Activated CD4-positive, CD25-positive, alpha-beta regulatory T cell (primary cell): Measurements from ENCODE around the gene ATP2A2.
"Not testable (repeated sequence)": the region's sequence is repeated elsewhere in the genome, so short reads cannot be mapped to it uniquely, and the experiment has no call there.

Experiments used
- DNase-seq, 4 experiments: peaks; one replicate each; lab custom pipeline; 2025; lab: John Stamatoyannopoulos, UW

Gene ATP2A2

GRCh38 chr12:110301065-110301806, 20.2 kb downstream of the ATP2A2 start:
- DNase-seq = no peak

GRCh38 chr12:110304061-110304551, 23.1 kb downstream of the ATP2A2 start:
- no peak for DNase-seq

GRCh38 chr12:110307372-110307771, 26.3 kb downstream of the ATP2A2 start:
- no peak for DNase-seq

GRCh38 chr12:110310763-110311162, 29.7 kb downstream of the ATP2A2 start:
- no peak for DNase-seq

GRCh38 chr12:110311903-110312302, 30.9 kb downstream of the ATP2A2 start:
- no peak for DNase-seq

- DNase-seq = no peak
Observed at GRCh38 chr12:110312581-110313360, 31.7 kb downstream of the ATP2A2 start.

GRCh38 chr12:110314308-110314707, 33.3 kb downstream of the ATP2A2 start:
- DNase-seq = no peak

GRCh38 chr12:110316861-110317260, 35.8 kb downstream of the ATP2A2 start:
- no peak for DNase-seq

- no peak for DNase-seq
Observed at GRCh38 chr12:110317911-110318310, 36.9 kb downstream of the ATP2A2 start.

GRCh38 chr12:110320550-110320949, 39.5 kb downstream of the ATP2A2 start:
- DNase-seq = no peak

GRCh38 chr12:110329710-110330109, 48.7 kb downstream of the ATP2A2 start:
- DNase-seq = no peak

GRCh38 chr12:110330124-110330523, 49.1 kb downstream of the ATP2A2 start:
- DNase-seq = no peak

GRCh38 chr12:110330544-110330943, 49.5 kb downstream of the ATP2A2 start:
- DNase-seq = no peak

GRCh38 chr12:110333201-110333600, 52.2 kb downstream of the ATP2A2 start:
- no peak for DNase-seq

GRCh38 chr12:110335481-110336045, 54.5 kb downstream of the ATP2A2 start:
- DNase-seq = no peak

GRCh38 chr12:110337912-110338710, 57.1 kb downstream of the ATP2A2 start:
- DNase-seq = no peak

GRCh38 chr12:110338754-110339153, 57.7 kb downstream of the ATP2A2 start:
- no peak for DNase-seq

GRCh38 chr12:110339184-110339952, 58.3 kb downstream of the ATP2A2 start:
- no peak for DNase-seq

- DNase-seq = not testable (repeated sequence)
Observed at GRCh38 chr12:110340261-110340660, 59.2 kb downstream of the ATP2A2 start.

GRCh38 chr12:110340706-110341105, 59.7 kb downstream of the ATP2A2 start:
- no peak for DNase-seq

GRCh38 chr12:110342157-110342556, 61.1 kb downstream of the ATP2A2 start:
- no peak for DNase-seq
